Activated naive CD4-positive, alpha-beta T cell treated with anti-CD3 and anti-CD28 coated beads, Interleukin-2, amount 50 U/mL, for 72 hours (primary cell): ENCODE measurements around the gene NUP62. TPM values are rescaled to one million over a fixed set of nuclear protein-coding genes. Genes with fewer than 3 reads are reported as not detected.
A peak's percentile ranks its signal among the peaks of the same experiment; 100 is the strongest.

ENCODE experiments used
- ATAC-seq, 2 donors: fragments of 150-1000 bp; cut with Tn5 transposase; 2 replicates each; pipeline ENCODE4 v1.10.0; 2021; ENCODE audit warnings: mild to moderate bottlenecking in 2 of 2, moderate library complexity in 2 of 2
- DNase-seq, 2 donors: peaks; one replicate each; pipeline ENCODE4 v3.0.0; 2021 to 2022; ENCODE audit warnings: low spot score in 2 of 2
- H3K27ac Mint-ChIP-seq, 2 donors: one replicate each; pipeline ENCODE4 v1.8.0; 2022; ENCODE audit warnings: mild to moderate bottlenecking in 2 of 2, mixed read lengths in 2 of 2
- H3K36me3 Mint-ChIP-seq, 2 donors: one replicate each; pipeline ENCODE4 v1.8.0; 2022; ENCODE audit warnings: mixed read lengths in 2 of 2
- H3K9me3 Mint-ChIP-seq, 2 donors: one replicate each; pipeline ENCODE4 v1.8.0; 2022; ENCODE audit warnings: mixed read lengths in 2 of 2
- total RNA-seq, 2 donors: library from RNA; stranded (reverse); gene quantifications; one replicate each; pipeline ENCODE4 v1.2.3, GENCODE V29; 2022

The NUP62 gene
- total RNA-seq, 2 donors from 2014 or later, result 82.5 to 109 TPM

- peaks cover 12 to 15% of the 10 kb centered on the region in 2 donors for H3K36me3 Mint-ChIP-seq
- H3K9me3 Mint-ChIP-seq, result no peaks in the 10 kb centered on the region
- H3K27ac Mint-ChIP-seq, result peak overlapping the region in 1 of 2 donors; percentile 44
These were observed 68.2 kb downstream of the NUP62 start for GRCh38 chr19:49861107-49861506.

DNA sequence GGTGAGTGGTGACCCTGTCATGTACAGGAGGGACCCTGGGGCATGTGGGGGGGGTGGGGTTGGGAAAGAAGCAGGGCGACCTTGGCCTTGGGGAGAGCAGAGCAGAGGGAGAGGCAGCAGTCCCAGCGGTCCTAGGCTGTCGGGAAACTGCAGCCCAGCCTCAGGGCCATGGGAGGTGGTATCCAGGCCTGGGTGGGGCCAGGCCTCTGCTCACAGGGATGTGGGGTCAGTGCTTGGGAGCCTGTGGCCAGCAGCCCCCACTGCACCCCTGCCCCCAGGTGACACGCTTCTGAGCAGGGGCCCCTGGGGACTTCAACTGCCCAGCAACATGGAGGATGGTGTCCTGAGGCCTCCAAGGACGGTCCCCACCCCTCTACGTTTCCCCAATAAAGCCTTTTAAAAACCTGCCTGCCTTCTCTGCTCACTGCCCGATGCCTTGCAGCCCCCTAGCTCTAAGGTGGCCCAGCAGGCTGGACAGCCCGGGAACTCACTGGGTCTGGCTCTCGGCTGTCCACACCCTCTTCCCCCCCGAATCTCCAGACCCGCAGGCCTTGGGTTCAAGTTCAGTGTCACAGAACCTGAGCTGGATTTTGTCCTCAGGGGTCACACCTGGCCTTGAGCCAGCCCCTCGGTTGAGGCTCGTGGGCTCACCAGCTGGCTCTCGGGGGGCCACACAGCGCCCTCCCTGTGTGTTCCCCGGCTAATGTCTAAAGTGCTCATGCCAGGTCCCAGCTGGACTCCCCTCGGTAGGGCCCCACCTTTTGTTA is 68.8 kb downstream of the NUP62 start:
- Mint-ChIP-seq H3K27ac (peak overlapping the region; percentile 44 to 77), H3K36me3 (peaks cover 9 to 10% of the 10 kb centered on the region in 2 donors), H3K9me3 (no peaks in the 10 kb centered on the region)
- ATAC-seq, result no peak
- DNase-seq, result peak in 1 of 2 donors; percentile 53

More at GRCh38 chr19:49861107-49861506, 68.2 kb downstream of the NUP62 start:
- ATAC-seq (no peak), DNase-seq (peak in 1 of 2 donors; percentile 53)

DNA sequence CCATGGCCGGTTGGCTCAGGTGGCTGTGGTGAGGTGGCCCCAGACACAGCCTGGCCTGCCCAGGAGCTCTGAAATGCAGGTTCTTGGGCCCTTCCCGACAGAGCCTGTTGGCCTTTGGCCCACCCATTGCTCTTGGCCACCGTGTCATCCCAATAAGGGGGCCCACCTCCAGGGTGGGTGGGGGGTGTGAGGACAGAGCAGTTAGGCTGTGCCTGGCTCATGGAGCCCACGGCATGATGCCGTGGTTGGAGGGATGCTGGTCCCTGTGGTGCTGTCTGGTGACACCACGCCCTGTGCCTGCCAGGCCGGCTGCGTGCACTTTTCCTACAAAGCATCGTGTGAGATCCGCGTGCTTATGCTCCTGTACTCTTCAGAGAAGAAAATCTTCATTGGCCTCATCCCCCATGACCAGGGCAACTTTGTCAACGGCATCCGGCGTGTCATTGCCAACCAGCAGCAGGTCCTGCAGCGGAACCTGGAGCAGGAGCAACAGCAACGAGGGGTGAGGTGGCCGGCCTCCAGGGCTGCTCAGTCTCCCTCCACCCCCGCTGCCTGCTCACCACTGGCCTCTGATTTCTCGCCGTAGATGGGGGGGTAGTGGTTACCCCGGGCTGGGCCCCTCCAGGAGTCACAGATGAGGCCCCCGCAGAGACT is 69.5 kb downstream of the NUP62 start:
- DNase-seq, result peak in 1 of 2 donors; percentile 55
- Mint-ChIP-seq H3K9me3 (no peaks in the 10 kb centered on the region), H3K27ac (peak overlapping the region in 1 of 2 donors; percentile 79), H3K36me3 (peaks cover 4 to 5% of the 10 kb centered on the region in 2 donors)
- ATAC-seq, result no peak

DNA sequence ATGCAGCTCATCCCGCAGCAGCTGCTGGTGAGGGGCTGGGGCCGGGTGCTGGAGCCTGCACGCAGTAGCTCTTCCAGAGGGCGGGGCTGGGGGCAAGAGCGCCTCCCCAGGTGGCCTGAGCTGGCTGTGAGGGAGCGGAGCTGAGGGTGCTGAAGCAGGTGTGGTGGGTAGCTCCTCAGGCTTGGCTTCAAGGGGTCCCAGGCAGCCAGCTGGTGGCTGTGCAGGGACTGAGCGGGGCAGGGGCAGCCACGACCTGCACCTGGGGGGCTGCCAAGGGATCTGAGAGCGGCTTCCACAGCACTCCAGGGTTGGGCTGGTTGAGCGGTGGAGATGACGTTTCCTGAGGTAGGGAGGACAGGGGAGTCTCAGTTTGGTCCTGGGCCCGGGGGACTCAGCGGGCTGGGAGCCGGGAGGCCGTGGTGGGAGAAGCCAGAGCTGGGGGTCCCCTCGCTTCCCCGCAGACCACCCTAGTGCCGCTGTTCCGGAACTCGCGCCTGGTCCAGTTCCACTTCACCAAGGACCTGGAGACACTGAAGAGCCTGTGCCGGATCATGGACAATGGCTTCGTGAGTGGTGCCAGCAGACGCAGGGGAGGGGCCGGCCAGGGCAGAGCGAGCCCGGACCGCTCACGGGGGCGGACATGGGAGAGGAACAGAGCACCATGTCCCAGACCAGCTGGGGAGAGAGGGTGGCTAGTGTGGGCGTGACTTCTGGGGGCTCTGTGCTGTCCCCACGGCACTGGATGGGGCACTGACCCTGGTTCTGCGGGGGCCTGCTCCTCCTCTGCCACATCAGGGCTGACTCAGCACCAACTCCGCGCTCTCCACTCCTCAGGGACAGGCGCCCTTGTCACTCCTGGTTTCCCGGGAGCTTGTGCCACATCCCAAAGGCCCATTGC is 71.0 kb downstream of the NUP62 start:
- DNase-seq (no peak), ATAC-seq (no peak)
- H3K27ac Mint-ChIP-seq, result peak overlapping the region; percentile 20 to 79
- no peaks in the 10 kb centered on the region for H3K36me3 Mint-ChIP-seq
- no peaks in the 10 kb centered on the region for H3K9me3 Mint-ChIP-seq

GRCh38 chr19:49857838-49858087 is 71.5 kb downstream of the NUP62 start:
- ATAC-seq (no peak), DNase-seq (no peak)
- peaks cover 0 to under 1% of the 10 kb centered on the region in 2 donors for H3K36me3 Mint-ChIP-seq
- no peaks in the 10 kb centered on the region for H3K9me3 Mint-ChIP-seq
- H3K27ac Mint-ChIP-seq, result peak overlapping the region in 1 of 2 donors; percentile 79

GRCh38 chr19:49857061-49857837 is 72.1 kb downstream of the NUP62 start:
- peaks cover 0 to 5% of the 10 kb centered on the region in 2 donors for H3K36me3 Mint-ChIP-seq
- ATAC-seq (no peak), DNase-seq (no peak)
- no peaks in the 10 kb centered on the region for H3K9me3 Mint-ChIP-seq
- H3K27ac Mint-ChIP-seq, result peak overlapping the region in 1 of 2 donors; percentile 79

Other genes with a start within 250 kb of the NUP62 start
- 1 to 10 TPM; 5.6 to 6.2 TPM for gene ADM5, start 239.9 kb downstream of the NUP62 start, total RNA-seq
- gene CPT1C, start 238.4 kb downstream of the NUP62 start, total RNA-seq, result 1 to 10 TPM; 4.1 to 4.3 TPM
- 1 to 10 TPM in 1 of 2 donors, under 1 TPM in 1; 0.57 to 1.9 TPM for gene TSKS, start 166.2 kb downstream of the NUP62 start, total RNA-seq
- gene AP2A1, start 162.5 kb downstream of the NUP62 start, total RNA-seq, result 100 to 1,000 TPM in 1 of 2 donors, 10 to 100 TPM in 1; 79.0 to 137 TPM
- 10 to 100 TPM; 14.8 to 24.8 TPM for gene FUZ, start 116.2 kb downstream of the NUP62 start, total RNA-seq
- gene MED25, start 111.2 kb downstream of the NUP62 start, total RNA-seq, result 10 to 100 TPM; 58.4 to 68.2 TPM
- 100 to 1,000 TPM; 110 TPM for gene PTOV1, start 78.3 kb downstream of the NUP62 start, total RNA-seq
- 100 to 1,000 TPM in 1 of 2 donors, 10 to 100 TPM in 1; 90.6 to 119 TPM for gene PNKP, start 61.9 kb downstream of the NUP62 start, total RNA-seq
- 10 to 100 TPM; 16.9 to 34.4 TPM for gene AKT1S1, start 52.1 kb downstream of the NUP62 start, total RNA-seq
- 10 to 100 TPM; 28.8 to 53.0 TPM for gene TBC1D17, start 51.8 kb downstream of the NUP62 start, total RNA-seq
- 10 to 100 TPM in 1 of 2 donors, 1 to 10 TPM in 1; 6.3 to 11.1 TPM for gene IL4I1, start 32.6 kb downstream of the NUP62 start, total RNA-seq
- gene ATF5, start 299 bp downstream of the NUP62 start, total RNA-seq, result 10 to 100 TPM in 1 of 2 donors, 1 to 10 TPM in 1; 7.7 to 13.2 TPM
- gene SIGLEC11, start 31.7 kb upstream of the NUP62 start, total RNA-seq, result not detected
- 10 to 100 TPM; 54.0 to 60.0 TPM for gene VRK3, start 95.9 kb upstream of the NUP62 start, total RNA-seq
- 10 to 100 TPM; 15.2 to 15.8 TPM for gene ZNF473, start 96.5 kb upstream of the NUP62 start, total RNA-seq
- not detected for gene IZUMO2, start 233.8 kb upstream of the NUP62 start, total RNA-seq